ENCODE data around the gene EFNA5. TPM values are rescaled to one million over a fixed set of nuclear protein-coding genes. Genes with fewer than 3 reads are reported as not detected.
"Not testable (repeated sequence)": the region's sequence is repeated elsewhere in the genome, so short reads cannot be mapped to it uniquely, and the experiment has no call there.

Gene EFNA5
- total RNA-seq, 4 donors from 2014 or later, result 16.6 to 35.3 (median 19.3) TPM

DNA sequence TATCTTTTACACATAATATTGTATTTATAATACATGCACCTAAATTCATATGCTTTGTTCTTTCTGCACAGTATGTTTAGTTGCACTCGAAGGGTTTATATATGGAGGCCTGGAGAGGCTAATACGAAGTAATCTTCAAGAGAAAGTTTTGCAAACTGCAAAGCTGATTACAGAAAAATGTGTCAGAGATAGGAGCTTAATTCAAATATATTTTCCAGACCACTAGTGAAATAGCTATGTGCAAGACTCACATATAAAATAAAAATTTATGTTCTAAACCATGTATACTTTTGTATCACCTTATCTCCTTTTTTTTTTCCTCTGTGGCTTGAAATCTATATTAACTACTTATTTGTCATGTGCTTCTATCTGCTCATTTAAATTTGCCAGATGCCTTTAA lies 313.8 kb downstream of the EFNA5 start:
- intact Hi-C loops (cut with DNase I; ENCODE audit: low total_unique reads), result no loop called here
- TF ChIP-seq, protein P1, sequence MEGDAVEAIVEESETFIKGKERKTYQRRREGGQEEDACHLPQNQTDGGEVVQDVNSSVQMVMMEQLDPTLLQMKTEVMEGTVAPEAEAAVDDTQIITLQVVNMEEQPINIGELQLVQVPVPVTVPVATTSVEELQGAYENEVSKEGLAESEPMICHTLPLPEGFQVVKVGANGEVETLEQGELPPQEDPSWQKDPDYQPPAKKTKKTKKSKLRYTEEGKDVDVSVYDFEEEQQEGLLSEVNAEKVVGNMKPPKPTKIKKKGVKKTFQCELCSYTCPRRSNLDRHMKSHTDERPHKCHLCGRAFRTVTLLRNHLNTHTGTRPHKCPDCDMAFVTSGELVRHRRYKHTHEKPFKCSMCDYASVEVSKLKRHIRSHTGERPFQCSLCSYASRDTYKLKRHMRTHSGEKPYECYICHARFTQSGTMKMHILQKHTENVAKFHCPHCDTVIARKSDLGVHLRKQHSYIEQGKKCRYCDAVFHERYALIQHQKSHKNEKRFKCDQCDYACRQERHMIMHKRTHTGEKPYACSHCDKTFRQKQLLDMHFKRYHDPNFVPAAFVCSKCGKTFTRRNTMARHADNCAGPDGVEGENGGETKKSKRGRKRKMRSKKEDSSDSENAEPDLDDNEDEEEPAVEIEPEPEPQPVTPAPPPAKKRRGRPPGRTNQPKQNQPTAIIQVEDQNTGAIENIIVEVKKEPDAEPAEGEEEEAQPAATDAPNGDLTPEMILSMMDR (IDR thresholded peaks at IDR 0.05), result no peak
- no peak for TF ChIP-seq POLR2A (IDR thresholded peaks at IDR 0.05)
- no peak overlapping the region for H3K4me3 ChIP-seq (ENCODE audit: low read depth, poor library complexity, severe bottlenecking)
- 88 to 91% methylated on average over 2 of the region's 2 CpGs for WGBS, 2 donors
- no peak for DNase-seq (ENCODE audit: low spot score in 2 of 2)

DNA sequence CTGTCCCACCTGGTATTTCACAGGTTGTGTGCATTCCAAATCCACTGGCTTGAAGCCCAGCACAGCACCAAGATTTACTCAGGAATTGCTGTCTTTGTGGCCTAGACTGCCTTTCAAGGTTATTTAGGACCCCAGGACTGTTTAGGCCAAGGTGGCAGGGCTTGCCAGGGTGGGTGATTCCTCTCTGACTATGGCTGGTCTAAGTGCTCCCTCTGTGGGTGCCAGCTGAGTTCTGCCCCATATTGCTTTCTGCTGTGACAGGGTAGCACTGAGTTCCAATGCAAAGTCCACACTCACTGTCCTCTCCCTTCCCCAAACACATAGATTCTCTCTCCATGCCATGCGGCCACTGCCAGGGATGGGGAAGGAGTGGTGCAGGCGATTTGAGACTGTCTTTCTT lies 318.2 kb downstream of the EFNA5 start:
- WGBS, 2 donors, result 93 to 97% methylated on average over 2 of the region's 2 CpGs
- no peak overlapping the region for H3K4me3 ChIP-seq (ENCODE audit: low read depth, poor library complexity, severe bottlenecking)
- TF ChIP-seq, protein P1 (IDR thresholded peaks at IDR 0.05), result no peak
- TF ChIP-seq POLR2A (IDR thresholded peaks at IDR 0.05), result no peak
- intact Hi-C loops (cut with DNase I; ENCODE audit: low total_unique reads), result no loop called here
- DNase-seq (ENCODE audit: low spot score in 2 of 2), result no peak

DNA sequence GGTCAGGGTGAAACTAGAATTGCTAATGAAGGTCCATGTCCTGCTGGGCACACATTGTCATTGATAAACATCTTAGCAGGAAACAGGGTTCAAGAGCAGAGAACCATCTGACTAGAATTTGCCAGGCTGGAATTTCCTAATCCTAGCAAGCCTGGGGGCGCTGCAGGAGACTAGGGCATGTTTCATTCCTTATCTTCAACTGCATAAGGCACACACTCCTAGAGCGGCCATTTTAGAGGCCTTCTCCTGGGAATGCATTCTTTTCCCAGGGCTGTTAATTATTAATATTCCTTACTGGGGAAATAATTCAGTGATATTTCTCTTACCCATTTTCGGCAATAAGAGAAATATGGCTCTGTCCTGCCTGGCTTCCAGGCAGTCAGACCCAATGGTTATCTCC lies 324.2 kb downstream of the EFNA5 start:
- H3K4me3 ChIP-seq (ENCODE audit: low read depth, poor library complexity, severe bottlenecking); DNase-seq (ENCODE audit: low spot score in 2 of 2); intact Hi-C loops (cut with DNase I; ENCODE audit: low total_unique reads): not testable (repeated sequence)
- 90 to 94% methylated on average over 3 of the region's 3 CpGs for WGBS, 2 donors

DNA sequence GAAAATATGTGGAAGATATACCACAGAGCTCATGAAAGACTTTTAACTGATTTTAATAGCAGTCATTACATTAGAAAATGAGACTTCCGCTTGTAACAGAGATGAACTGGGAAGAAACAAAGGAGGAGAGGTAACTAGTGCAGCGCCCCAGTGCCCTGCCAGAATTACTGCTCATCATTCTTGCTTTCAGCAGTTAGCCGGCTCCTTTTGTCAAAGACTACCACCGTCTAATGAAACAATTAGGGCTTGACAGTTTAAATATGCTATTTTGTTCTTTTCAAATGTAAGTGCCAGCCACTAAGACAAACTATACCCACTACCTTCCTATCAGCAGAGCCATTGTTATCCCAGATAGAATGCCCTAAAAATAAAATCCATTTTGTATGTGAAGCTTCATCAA lies 328.4 kb downstream of the EFNA5 start:
- intact Hi-C loops (cut with DNase I; ENCODE audit: low total_unique reads), result no loop called here
- DNase-seq (ENCODE audit: low spot score in 2 of 2), result no peak
- TF ChIP-seq, protein P1 (IDR thresholded peaks at IDR 0.05), result no peak
- no peak for TF ChIP-seq POLR2A (IDR thresholded peaks at IDR 0.05)
- no peak overlapping the region for H3K4me3 ChIP-seq (ENCODE audit: low read depth, poor library complexity, severe bottlenecking)
- WGBS, 2 donors, result 46 to 65% methylated on average over 4 of the region's 4 CpGs

DNA sequence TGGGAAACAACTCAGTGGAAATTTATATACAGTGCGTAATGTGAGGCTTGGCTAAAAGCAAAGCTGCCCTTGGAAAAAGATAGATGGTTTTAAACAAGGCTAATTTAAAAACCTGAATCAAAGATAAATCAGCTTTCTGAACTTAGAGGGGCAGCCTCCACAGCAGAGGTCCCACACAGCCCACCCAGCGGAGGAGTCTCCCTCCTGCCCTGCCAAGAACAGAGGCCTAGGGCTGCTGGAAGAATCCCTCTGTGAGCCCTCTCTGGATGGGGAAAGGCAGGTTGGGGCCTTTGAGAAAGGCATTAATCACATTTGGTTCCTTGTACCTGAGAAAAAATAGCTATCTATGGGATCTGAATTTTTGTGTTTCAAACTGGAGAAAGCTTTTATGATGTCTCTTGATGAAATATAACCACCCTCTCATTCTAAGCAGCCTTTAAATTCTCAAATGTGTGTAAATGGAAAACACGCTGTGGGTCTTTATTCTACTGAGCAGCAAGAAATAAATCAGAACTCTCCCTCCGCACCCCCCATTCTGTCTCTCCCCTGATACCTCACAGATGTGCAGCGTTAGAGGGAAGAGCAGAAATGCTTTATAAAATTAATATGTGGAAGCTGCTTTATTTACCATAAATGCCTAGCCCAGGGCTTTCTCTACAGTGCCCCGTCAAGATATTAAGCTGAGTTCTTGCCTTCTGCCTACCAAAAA lies 329.2 kb downstream of the EFNA5 start:
- no peak overlapping the region for H3K4me3 ChIP-seq (ENCODE audit: low read depth, poor library complexity, severe bottlenecking)
- TF ChIP-seq POLR2A (IDR thresholded peaks at IDR 0.05), result no peak
- TF ChIP-seq, protein P1 (IDR thresholded peaks at IDR 0.05), result no peak
- 89 to 94% methylated on average over 6 of the region's 6 CpGs for WGBS, 2 donors
- intact Hi-C loops (cut with DNase I; ENCODE audit: low total_unique reads), result no loop called here
- DNase-seq (ENCODE audit: low spot score in 2 of 2), result no peak

DNA sequence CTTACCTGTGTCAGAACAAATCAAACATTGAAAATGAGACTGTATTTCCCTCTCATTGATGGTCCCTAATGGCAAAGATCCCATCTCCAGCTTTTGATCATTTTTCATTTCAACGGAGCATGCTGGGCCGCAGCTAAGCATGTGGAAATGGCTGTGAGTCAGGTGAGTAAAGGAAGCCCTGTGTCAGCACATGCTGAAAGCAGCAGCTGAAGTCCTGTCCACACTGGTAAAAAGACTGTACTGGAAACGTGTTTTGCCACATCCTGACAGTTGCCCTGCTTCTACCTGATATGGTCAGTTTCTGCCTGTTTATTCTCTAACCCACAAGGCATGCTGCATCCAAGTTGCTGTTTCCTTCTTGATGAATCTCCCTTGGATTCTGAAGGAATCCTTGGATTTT lies 330.1 kb downstream of the EFNA5 start:
- no peak for DNase-seq (ENCODE audit: low spot score in 2 of 2)
- intact Hi-C loops (cut with DNase I; ENCODE audit: low total_unique reads), result no loop called here
- WGBS, 2 donors, result 46% methylated on average over 3 of the region's 3 CpGs

More for the DNA sequence above, 330.1 kb downstream of the EFNA5 start:
- TF ChIP-seq POLR2A (IDR thresholded peaks at IDR 0.05), result no peak
- TF ChIP-seq, protein P1 (IDR thresholded peaks at IDR 0.05), result no peak
- H3K4me3 ChIP-seq (ENCODE audit: low read depth, poor library complexity, severe bottlenecking), result no peak overlapping the region

All from lower leg skin (tissue), 4 donors.